SU-DHL-6 (cell line): ENCODE results near the gene DOK6.

Experiments used
- H2AFZ ChIP-seq: fragments of 200-600 bp; sonication (generic); 2 replicates; pipeline ENCODE4 v1.6.1; 2014; ENCODE audit warnings: low read depth, mild to moderate bottlenecking, moderate library complexity, mixed read lengths, antibody characterized with exemption, low read length; ENCODE audit not compliant: severe bottlenecking
- H3F3A ChIP-seq: fragments of 200-600 bp; shearing (Covaris generic); 2 replicates; pipeline ENCODE4 v1.6.0; 2016; ENCODE audit warnings: antibody characterized with exemption, mild to moderate bottlenecking; ENCODE audit not compliant: insufficient read depth
- H3K27ac ChIP-seq: fragments of 200-600 bp; sonication (generic); 2 replicates; pipeline ENCODE4 v1.5.1; 2016; ENCODE audit warnings: low read depth, mild to moderate bottlenecking, low read length, moderate library complexity, mixed read lengths
- H3K27me3 ChIP-seq: fragments of 200-600 bp; sonication (generic), shearing (Covaris generic); 2 replicates; pipeline ENCODE4 v1.6.0; 2014; ENCODE audit warnings: mild to moderate bottlenecking, low read length
- H3K36me3 ChIP-seq: fragments of 200-600 bp; sonication (generic); 2 replicates; pipeline ENCODE4 v1.6.1; 2014; ENCODE audit warnings: mild to moderate bottlenecking, low read length, mixed read lengths
- H3K4me2 ChIP-seq: fragments of 300-600, 200-600 bp; shearing (Covaris generic), sonication (generic); 2 replicates; pipeline ENCODE4 v1.6.0; 2014; ENCODE audit warnings: low read length, low read depth, mild to moderate bottlenecking; ENCODE audit not compliant: poor library complexity, severe bottlenecking
- H3K4me3 ChIP-seq: fragments of 200-600 bp; sonication (generic); 2 replicates; pipeline ENCODE4 v1.5.1; 2014; ENCODE audit warnings: antibody characterized with exemption, low read length, mild to moderate bottlenecking, mixed read lengths; ENCODE audit not compliant: insufficient read depth, poor library complexity, severe bottlenecking
- H3K79me2 ChIP-seq: fragments of 200-600 bp; sonication (generic); 2 replicates; pipeline ENCODE4 v1.6.1; 2014; ENCODE audit warnings: mild to moderate bottlenecking, low read length, moderate library complexity; ENCODE audit not compliant: insufficient read depth
- H3K9ac ChIP-seq: fragments of 200-600 bp; sonication (generic); 2 replicates; pipeline ENCODE4 v1.7.0; 2014; ENCODE audit warnings: mild to moderate bottlenecking, low read length
- H3K9me2 ChIP-seq: fragments of 200-600 bp; sonication (generic); replicated peaks from 2 replicates; pipeline ENCODE4 v1.6.1; 2014; ENCODE audit warnings: low read length; ENCODE audit not compliant: insufficient read depth
- H3K9me3 ChIP-seq: fragments of 200-600 bp; sonication (generic); 2 replicates; pipeline ENCODE4 v1.6.1; 2014; ENCODE audit warnings: low read length, mixed read lengths; ENCODE audit not compliant: insufficient read depth
- H4K20me1 ChIP-seq: fragments of 200-600 bp; sonication (generic); 2 replicates; pipeline ENCODE4 v1.6.1; 2014; ENCODE audit warnings: low read depth, mild to moderate bottlenecking, antibody characterized with exemption, low read length, moderate library complexity, mixed read lengths
- EZH2phosphoT487 ChIP-seq: fragments of 200-600 bp; sonication (generic), shearing (Covaris generic); conservative IDR thresholded peaks from 2 replicates; pipeline ENCODE4 v1.6.1; 2018; ENCODE audit warnings: mild to moderate bottlenecking, antibody characterized with exemption, low read length, moderate library complexity, mixed read lengths
- TF ChIP-seq, protein P1 (sequence below): fragments of 200-600 bp; sonication (generic); IDR thresholded peaks from one replicate; pipeline ENCODE4 v1.5.1; 2017; ENCODE audit warnings: antibody characterized with exemption, mild to moderate bottlenecking, low read length, moderate library complexity; ENCODE audit not compliant: insufficient read depth, poor library complexity, severe bottlenecking

Gene DOK6

DNA sequence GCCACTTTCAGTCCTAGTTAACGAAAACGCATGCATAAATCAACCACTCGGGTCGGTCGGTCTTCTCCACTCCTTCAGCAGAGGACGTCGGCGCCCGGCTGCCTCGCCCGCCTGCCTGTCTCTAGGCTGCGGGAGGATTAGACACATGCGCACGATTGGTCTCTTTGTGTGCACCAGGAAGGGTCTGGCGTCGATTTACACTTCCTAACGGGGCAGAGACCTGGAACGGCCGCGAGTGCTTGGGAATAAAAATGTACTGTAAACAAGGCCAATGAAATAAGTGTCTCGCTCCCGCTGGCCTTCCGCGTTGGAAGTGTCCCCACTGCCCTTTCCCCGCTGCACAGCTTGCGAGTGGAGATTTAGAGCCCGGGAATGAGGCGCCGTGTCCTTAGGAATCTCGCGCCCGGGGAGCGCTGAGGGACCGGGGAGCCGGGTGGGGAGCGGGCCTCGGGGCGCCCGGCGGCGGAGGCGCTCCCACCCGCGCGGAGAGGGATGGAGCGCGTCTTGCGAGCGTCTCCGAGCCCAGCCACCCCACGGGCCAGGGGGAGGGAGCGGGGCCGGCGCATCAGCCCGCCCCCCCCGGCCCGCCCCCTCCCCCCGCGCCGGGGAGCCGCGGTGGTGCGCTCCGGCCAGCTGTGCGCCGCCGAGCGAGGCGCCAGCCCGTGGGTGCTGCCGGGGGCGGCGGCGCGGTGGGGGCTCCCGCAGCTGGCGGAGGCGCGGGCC, at the start of gene DOK6:
Gene DOK6, plus strand, starts transcription at position 636 of the 723 bp plus-strand sequence.
- no peaks in the 10 kb centered on the region for H3K79me2 ChIP-seq
- no peaks in the 10 kb centered on the region for H3K27me3 ChIP-seq
- H3F3A ChIP-seq: no peaks in the 10 kb centered on the region
- H2AFZ ChIP-seq: no peak within 1 kb of the TSS
- no peaks in the 10 kb centered on the region for H3K9me3 ChIP-seq
- H3K27ac ChIP-seq: no peak within 1 kb of the TSS
- no peaks in the 10 kb centered on the region for H4K20me1 ChIP-seq
- no peak within 1 kb of the TSS for H3K4me2 ChIP-seq
- H3K9ac ChIP-seq: no peak within 1 kb of the TSS
- H3K9me2 ChIP-seq: 0 out of 2 replicates have a peak, but pooled peaks cover 4% of the 10 kb centered on the region
- no peaks in the 10 kb centered on the region for H3K36me3 ChIP-seq
- no peak within 1 kb of the TSS for H3K4me3 ChIP-seq
- TF ChIP-seq EZH2phosphoT487: no peak
- TF ChIP-seq, protein P1, sequence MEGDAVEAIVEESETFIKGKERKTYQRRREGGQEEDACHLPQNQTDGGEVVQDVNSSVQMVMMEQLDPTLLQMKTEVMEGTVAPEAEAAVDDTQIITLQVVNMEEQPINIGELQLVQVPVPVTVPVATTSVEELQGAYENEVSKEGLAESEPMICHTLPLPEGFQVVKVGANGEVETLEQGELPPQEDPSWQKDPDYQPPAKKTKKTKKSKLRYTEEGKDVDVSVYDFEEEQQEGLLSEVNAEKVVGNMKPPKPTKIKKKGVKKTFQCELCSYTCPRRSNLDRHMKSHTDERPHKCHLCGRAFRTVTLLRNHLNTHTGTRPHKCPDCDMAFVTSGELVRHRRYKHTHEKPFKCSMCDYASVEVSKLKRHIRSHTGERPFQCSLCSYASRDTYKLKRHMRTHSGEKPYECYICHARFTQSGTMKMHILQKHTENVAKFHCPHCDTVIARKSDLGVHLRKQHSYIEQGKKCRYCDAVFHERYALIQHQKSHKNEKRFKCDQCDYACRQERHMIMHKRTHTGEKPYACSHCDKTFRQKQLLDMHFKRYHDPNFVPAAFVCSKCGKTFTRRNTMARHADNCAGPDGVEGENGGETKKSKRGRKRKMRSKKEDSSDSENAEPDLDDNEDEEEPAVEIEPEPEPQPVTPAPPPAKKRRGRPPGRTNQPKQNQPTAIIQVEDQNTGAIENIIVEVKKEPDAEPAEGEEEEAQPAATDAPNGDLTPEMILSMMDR: no peak

DNA sequence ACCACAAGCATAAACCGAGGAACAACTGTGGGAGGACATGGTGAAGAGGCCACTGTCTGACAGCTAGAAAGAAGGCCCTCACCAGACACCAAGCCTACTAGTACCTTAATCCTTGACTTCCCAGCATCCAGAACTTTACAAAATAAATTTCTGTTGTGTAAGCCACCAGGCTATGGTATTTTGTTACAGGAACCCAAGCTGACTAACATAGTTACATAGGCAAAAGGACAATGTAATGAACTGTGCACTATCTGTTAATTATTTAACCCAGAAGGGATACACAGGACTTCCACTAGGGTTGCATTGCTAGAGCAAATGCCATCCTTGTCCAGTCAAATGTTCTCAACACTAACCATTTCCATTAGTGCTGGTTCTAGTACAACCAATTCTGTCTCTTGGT, 47.7 kb upstream of the DOK6 start:
- Histone ChIP-seq H3K9ac (no peak overlapping the region), H3K9me2 (no peaks in the 10 kb centered on the region), H2AFZ (no peak overlapping the region), H3K36me3 (no peaks in the 10 kb centered on the region), H3K27me3 (no peaks in the 10 kb centered on the region), H3F3A (no peaks in the 10 kb centered on the region), H4K20me1 (no peaks in the 10 kb centered on the region), H3K79me2 (no peaks in the 10 kb centered on the region), H3K27ac (no peak overlapping the region), H3K4me2 (no peak overlapping the region), H3K4me3 (no peak overlapping the region), H3K9me3 (no peaks in the 10 kb centered on the region)
- TF ChIP-seq, protein P1: no peak
- no peak for TF ChIP-seq EZH2phosphoT487

DNA sequence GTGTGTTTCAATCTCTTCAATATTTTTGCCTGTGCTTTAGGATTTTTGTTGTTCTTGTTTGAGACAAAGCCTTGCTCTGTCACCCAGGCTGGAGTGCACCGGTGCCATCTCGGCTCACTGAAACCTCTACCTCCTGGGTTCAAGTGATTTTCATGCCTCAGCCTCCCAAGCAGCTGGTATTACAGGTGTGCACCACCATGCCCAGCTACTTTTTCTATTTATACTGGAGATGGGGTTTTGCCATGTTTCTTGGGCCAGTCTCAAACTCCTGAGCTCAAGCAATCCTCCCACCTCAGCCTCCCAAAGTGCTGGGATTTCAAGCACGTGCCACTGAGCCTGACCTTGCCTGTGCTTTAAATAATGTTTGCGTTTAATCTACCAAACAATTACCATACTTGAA, 43.1 kb upstream of the DOK6 start:
- H3K4me2 ChIP-seq: no peak overlapping the region
- no peak overlapping the region for H3K27ac ChIP-seq
- H3K36me3 ChIP-seq: no peaks in the 10 kb centered on the region
- no peak overlapping the region for H2AFZ ChIP-seq
- no peak overlapping the region for H3K9ac ChIP-seq
- TF ChIP-seq EZH2phosphoT487: no peak
- TF ChIP-seq, protein P1: no peak
- no peaks in the 10 kb centered on the region for H3K79me2 ChIP-seq
- H3K9me3 ChIP-seq: no peaks in the 10 kb centered on the region
- no peaks in the 10 kb centered on the region for H4K20me1 ChIP-seq
- no peaks in the 10 kb centered on the region for H3K9me2 ChIP-seq
- no peaks in the 10 kb centered on the region for H3K27me3 ChIP-seq
- no peak overlapping the region for H3K4me3 ChIP-seq
- no peaks in the 10 kb centered on the region for H3F3A ChIP-seq
